CD14-positive monocyte (primary cell): ENCODE results near the gene GTF3C5. TPM values are rescaled to one million over a fixed set of nuclear protein-coding genes. Genes with fewer than 3 reads are reported as not detected.
"Not testable (repeated sequence)": the region's sequence is repeated elsewhere in the genome, so short reads cannot be mapped to it uniquely, and the experiment has no call there.

Source experiments
- DNase-seq, 3 donors: peaks; one replicate each; pipeline ENCODE4 v3.0.0-alpha.2; 2011 to 2022
- H2AFZ ChIP-seq: 2 replicates; pipeline ENCODE4 v1.6.0; 2012; ENCODE audit warnings: mild to moderate bottlenecking, low read depth, low read length, inconsistent platforms; ENCODE audit not compliant: insufficient read depth, poor library complexity, severe bottlenecking
- H3K27ac ChIP-seq, 2 donors: 1 replicate in 1 of 2; 2 replicates in 1 of 2; pipeline ENCODE4 v1.5.1; 2012 to 2013; ENCODE audit warnings: low read length in 2 of 2, control low read depth in 1 of 2, inconsistent platforms in 1 of 2, low read depth in 1 of 2, mild to moderate bottlenecking in 1 of 2
- H3K27me3 ChIP-seq, 2 donors: one replicate each; pipeline versions ENCODE4 v1.6.0 to v1.6.1; 2011 to 2013; ENCODE audit warnings: low read length in 2 of 2; ENCODE audit not compliant: control insufficient read depth in 2 of 2, insufficient read depth in 2 of 2
- H3K36me3 ChIP-seq, 2 donors: replicated peaks in 1 of 2; 1 replicate in 1 of 2; 2 replicates in 1 of 2; pipeline versions ENCODE4 v1.5.1 to v1.6.1; 2012 to 2013; ENCODE audit warnings: low read length in 2 of 2, control low read depth in 1 of 2, inconsistent platforms in 1 of 2, mild to moderate bottlenecking in 1 of 2; ENCODE audit not compliant: insufficient read depth in 2 of 2, control insufficient read depth in 1 of 2
- H3K4me1 ChIP-seq, 2 donors: 1 replicate in 1 of 2; 2 replicates in 1 of 2; pipeline versions ENCODE4 v1.5.1 to v1.6.1; 2012 to 2013; ENCODE audit warnings: low read length in 2 of 2, control low read depth in 1 of 2, inconsistent platforms in 1 of 2, mild to moderate bottlenecking in 1 of 2, moderate library complexity in 1 of 2; ENCODE audit not compliant: insufficient read depth in 2 of 2, control insufficient read depth in 1 of 2
- H3K4me2 ChIP-seq: replicated peaks from 2 replicates; pipeline ENCODE3; 2012; ENCODE audit warnings: low read length, moderate library complexity, mild to moderate bottlenecking; ENCODE audit not compliant: poor library complexity, severe bottlenecking; ENCODE audit errors: extremely low read depth
- H3K4me3 ChIP-seq, 3 experiments: fragments of 200-600 bp in 1 of 3; sonication (generic) in 1 of 3; replicated peaks in 1 of 3; 1 replicate in 2 of 3; 2 replicates in 1 of 3; pipeline ENCODE4 v1.5.1; 2011 to 2013; ENCODE audit warnings: low read length in 3 of 3, mild to moderate bottlenecking in 3 of 3, control low read depth in 2 of 3, low read depth in 2 of 3, inconsistent platforms in 1 of 3, moderate library complexity in 1 of 3
- H3K79me2 ChIP-seq: 2 replicates; pipeline ENCODE4 v1.6.0; 2012; ENCODE audit warnings: mild to moderate bottlenecking, control low read depth, inconsistent platforms, low read length, moderate library complexity; ENCODE audit not compliant: insufficient read depth
- H3K9ac ChIP-seq: 2 replicates; pipeline ENCODE4 v1.6.0; 2017; ENCODE audit warnings: low read length, mild to moderate bottlenecking; ENCODE audit not compliant: insufficient read depth, poor library complexity, severe bottlenecking
- H3K9me3 ChIP-seq, 2 donors: replicated peaks in 1 of 2; 1 replicate in 1 of 2; 2 replicates in 1 of 2; pipeline versions ENCODE4 v1.5.1 to v1.6.1; 2012 to 2013; ENCODE audit warnings: low read length in 2 of 2, control low read depth in 1 of 2; ENCODE audit not compliant: control insufficient read depth in 1 of 2, insufficient read depth in 1 of 2
- H4K20me1 ChIP-seq: 2 replicates; pipeline ENCODE4 v1.6.0; 2012; ENCODE audit warnings: mild to moderate bottlenecking, low read length, control low read depth, moderate library complexity; ENCODE audit not compliant: insufficient read depth
- H3K27ac Mint-ChIP-seq, 7 donors: one replicate each; pipeline ENCODE4 v1.8.0; 2020; ENCODE audit warnings: mild to moderate bottlenecking in 7 of 7, mixed read lengths in 7 of 7, moderate library complexity in 6 of 7, inconsistent platforms in 2 of 7
- H3K27me3 Mint-ChIP-seq, 3 donors: one replicate each; pipeline ENCODE4 v1.8.0; 2021 to 2022; ENCODE audit warnings: low read depth in 3 of 3, mild to moderate bottlenecking in 3 of 3, mixed read lengths in 3 of 3, moderate library complexity in 3 of 3, inconsistent platforms in 1 of 3
- H3K36me3 Mint-ChIP-seq, 2 donors: one replicate each; pipeline ENCODE4 v1.8.0; 2020; ENCODE audit warnings: mixed read lengths in 2 of 2, inconsistent platforms in 1 of 2, mild to moderate bottlenecking in 1 of 2
- H3K4me1 Mint-ChIP-seq: one replicate; pipeline ENCODE4 v1.8.0; 2020; ENCODE audit warnings: mild to moderate bottlenecking, mixed read lengths
- H3K4me3 Mint-ChIP-seq, 2 donors: one replicate each; pipeline ENCODE4 v1.8.0; 2020; ENCODE audit warnings: mild to moderate bottlenecking in 2 of 2, mixed read lengths in 2 of 2, moderate library complexity in 1 of 2
- H3K9me3 Mint-ChIP-seq, 7 donors: one replicate each; pipeline ENCODE4 v1.8.0; 2020 to 2022; ENCODE audit warnings: mixed read lengths in 7 of 7, mild to moderate bottlenecking in 6 of 7, moderate library complexity in 6 of 7, inconsistent platforms in 2 of 7
- CTCF ChIP-seq: fragments of 200-600 bp; IDR thresholded peaks from one replicate; pipeline ENCODE4 v1.8.0; 2022; ENCODE audit warnings: antibody characterized with exemption, mild to moderate bottlenecking
- WGBS: methylation state at CpG from one replicate; pipeline ENCODE4 v1.1.5; 2013; ENCODE audit warnings: missing lambda C conversion rate; ENCODE audit not compliant: insufficient coverage; 5-methylcytosine and 5-hydroxymethylcytosine counted together
- intact Hi-C, 2 donors: fragments of 100-400 bp; cut with micrococcal nuclease; formaldehyde crosslinking; loops; one replicate each; pipeline versions ENCODE4 v1.15.0 to v1.15.1; 2023
- polyA plus RNA-seq, 3 donors: library from polyadenylated mRNA; depleted of rRNA in 1 of 3; unstranded in 2 of 3; stranded (reverse) in 1 of 3; fragments of 300-500 nt in 2 of 3; fragments of >200 nt in 1 of 3; fragmentation: Illumina TruSeq in 2 of 3; gene quantifications; 1 replicate in 2 of 3; 2 replicates in 1 of 3; pipeline ENCODE4 v1.2.3, GENCODE V29; 2012 to 2021

GTF3C5 gene
- polyA plus RNA-seq, 3 donors, result 21.3 to 75.6 (median 24.4) TPM

DNA sequence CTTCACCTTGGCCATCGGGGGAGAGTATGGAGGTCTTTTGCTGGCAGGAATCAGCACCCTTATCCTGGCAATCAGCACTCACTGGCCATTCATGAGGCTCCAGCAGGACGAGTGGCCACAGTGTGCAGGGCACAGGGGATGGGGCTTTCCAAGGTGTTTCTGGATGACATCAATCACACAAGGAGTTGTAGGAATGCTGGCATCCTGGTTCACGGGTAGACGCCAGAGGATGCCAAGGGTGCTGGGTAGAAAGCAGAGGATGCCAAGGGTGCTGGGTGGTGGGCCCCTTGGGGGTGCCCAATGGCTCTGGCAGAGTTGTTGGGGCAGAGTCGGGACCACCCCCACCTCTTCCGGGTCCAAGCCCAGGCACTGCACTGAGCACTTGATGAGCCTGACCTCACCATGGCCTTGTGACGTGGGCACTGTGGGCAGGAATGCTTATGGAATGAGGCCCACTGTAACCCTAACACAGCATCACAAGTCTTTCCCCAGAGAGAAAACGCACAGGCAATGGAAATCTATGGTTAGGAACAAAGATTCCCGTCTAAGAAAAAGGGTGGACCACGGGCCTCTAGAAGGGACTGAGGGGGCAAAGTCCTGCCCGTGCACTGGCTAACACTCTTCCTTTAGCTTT is 60.1 kb downstream of the GTF3C5 start:
- H3K79me2 ChIP-seq, result no peaks in the 10 kb centered on the region
- no peaks in the 10 kb centered on the region for H3K27me3 ChIP-seq
- H3K9ac ChIP-seq, result no peak overlapping the region
- Mint-ChIP-seq H3K4me3 (no peak overlapping the region), H3K27me3 (peaks cover 0 to 6% (median 1%) of the 10 kb centered on the region in 3 donors), H3K9me3 (peaks cover 0 to 13% (median 5%) of the 10 kb centered on the region in 7 donors), H3K27ac (no peak overlapping the region), H3K36me3 (no peaks in the 10 kb centered on the region), H3K4me1 (no peaks in the 10 kb centered on the region)
- peaks cover 3 to 4% of the 10 kb centered on the region in 2 donors for H3K9me3 ChIP-seq
- H3K4me1 ChIP-seq, result no peaks in the 10 kb centered on the region
- no peak overlapping the region for H2AFZ ChIP-seq
- H3K4me3 ChIP-seq, result no peak overlapping the region
- intact Hi-C loops, result no loop called here
- H4K20me1 ChIP-seq, result no peaks in the 10 kb centered on the region
- no peak overlapping the region for H3K27ac ChIP-seq
- no peak overlapping the region for H3K4me2 ChIP-seq
- TF ChIP-seq CTCF, result no peak
- DNase-seq, result no peak
- 97% methylated on average over 5 of the region's 11 CpGs for WGBS
- H3K36me3 ChIP-seq, result no peaks in the 10 kb centered on the region

DNA sequence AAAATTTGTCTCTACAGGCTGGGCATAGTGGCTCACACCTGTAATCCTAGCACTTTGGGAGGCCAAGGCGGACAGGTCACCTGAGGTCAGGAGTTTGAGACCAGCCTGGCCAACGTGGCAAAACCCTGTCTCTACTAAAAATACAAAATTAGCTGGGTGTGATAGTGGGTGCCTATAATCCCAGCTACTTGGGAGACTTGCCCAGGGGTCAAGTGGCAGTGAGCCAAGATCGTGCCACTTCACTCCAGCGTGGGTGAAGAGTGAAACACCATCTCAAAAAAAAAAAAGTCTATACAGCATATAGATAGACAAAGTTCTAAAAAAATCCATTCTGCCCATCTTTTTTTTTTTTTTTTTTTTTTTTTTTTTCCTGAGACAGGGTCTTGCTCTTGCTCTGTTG is 63.6 kb downstream of the GTF3C5 start:
- H3K4me1 ChIP-seq, H3K27me3 ChIP-seq, intact Hi-C loops, H3K4me2 ChIP-seq, H3K27me3 Mint-ChIP-seq, H3K9ac ChIP-seq, H4K20me1 ChIP-seq, H3K4me1 Mint-ChIP-seq, H2AFZ ChIP-seq, H3K79me2 ChIP-seq, H3K27ac ChIP-seq, DNase-seq, H3K4me3 Mint-ChIP-seq, H3K4me3 ChIP-seq: not testable (repeated sequence)
- Mint-ChIP-seq H3K9me3 (peaks cover 13 to 32% (median 20%) of the 10 kb centered on the region in 7 donors), H3K27ac (peak overlapping the region in 1 of 7 donors; percentile 20), H3K36me3 (peaks cover 22 to 29% of the 10 kb centered on the region in 2 donors)
- peaks cover 17 to 28% of the 10 kb centered on the region in 2 donors for H3K36me3 ChIP-seq
- peaks cover 3 to 14% of the 10 kb centered on the region in 2 donors for H3K9me3 ChIP-seq
- no CpG with 5 or more reads among the region's 4 CpGs for WGBS
